Astrocyte (in vitro differentiated cells and primary cell): ENCODE data around the gene TMEM198. TPM values are rescaled to one million over a fixed set of nuclear protein-coding genes. Genes with fewer than 3 reads are reported as not detected.

ENCODE experiments used
- DNase-seq: peaks from one replicate; pipeline ENCODE4 v3.0.0-alpha.2; 2010; ENCODE audit warnings: low read depth
- FAIRE-seq: peaks from 2 replicates; lab custom pipeline; 2011; peaks lifted over from hg19 to GRCh38; lab: Jason Lieb, UNC
- H2AFZ ChIP-seq: 2 replicates; pipeline ENCODE4 v1.6.0; 2012; ENCODE audit warnings: low read depth, low read length, inconsistent platforms
- H3K27ac ChIP-seq: 2 replicates; pipeline ENCODE4 v1.5.1; 2011; ENCODE audit warnings: low read depth, low read length, inconsistent platforms
- H3K27me3 ChIP-seq: 2 replicates; pipeline ENCODE4 v1.6.0; 2011; ENCODE audit warnings: low read length, inconsistent platforms; ENCODE audit not compliant: insufficient read depth
- H3K36me3 ChIP-seq: 2 replicates; pipeline ENCODE4 v1.5.1; 2011; ENCODE audit warnings: low read length, inconsistent platforms; ENCODE audit not compliant: insufficient read depth
- H3K4me1 ChIP-seq: 2 replicates; pipeline ENCODE4 v1.5.1; 2011; ENCODE audit warnings: low read length, inconsistent platforms; ENCODE audit not compliant: insufficient read depth
- H3K4me2 ChIP-seq: 2 replicates; pipeline ENCODE4 v1.6.0; 2012; ENCODE audit warnings: low read length, inconsistent platforms
- H3K4me3 ChIP-seq: 2 replicates; pipeline ENCODE4 v1.5.1; 2011; ENCODE audit warnings: low read depth, mild to moderate bottlenecking, low read length, inconsistent platforms; ENCODE audit not compliant: insufficient read depth
- H3K79me2 ChIP-seq: 2 replicates; pipeline ENCODE4 v1.6.0; 2012; ENCODE audit warnings: mild to moderate bottlenecking, low read length, inconsistent platforms; ENCODE audit not compliant: insufficient read depth
- H3K9ac ChIP-seq: 2 replicates; pipeline ENCODE4 v1.6.0; 2012; ENCODE audit warnings: mild to moderate bottlenecking, low read length, inconsistent platforms
- H3K9me3 ChIP-seq: 2 replicates; pipeline ENCODE4 v1.5.1; 2012; ENCODE audit warnings: low read depth, mild to moderate bottlenecking, low read length, inconsistent platforms; ENCODE audit not compliant: insufficient read depth
- H4K20me1 ChIP-seq: 2 replicates; pipeline ENCODE4 v1.6.0; 2012; ENCODE audit warnings: low read length, inconsistent platforms; ENCODE audit not compliant: insufficient read depth
- H3K27ac Mint-ChIP-seq: one replicate; pipeline ENCODE4 v1.8.0; 2021; ENCODE audit warnings: mild to moderate bottlenecking, mixed read lengths; ENCODE audit not compliant: unreplicated experiment
- H3K27me3 Mint-ChIP-seq: one replicate; pipeline ENCODE4 v1.8.0; 2021; ENCODE audit warnings: low read depth, mixed read lengths; ENCODE audit not compliant: unreplicated experiment
- H3K36me3 Mint-ChIP-seq: one replicate; pipeline ENCODE4 v1.8.0; 2021; ENCODE audit warnings: low read depth, mixed read lengths; ENCODE audit not compliant: unreplicated experiment
- H3K4me1 Mint-ChIP-seq: one replicate; pipeline ENCODE4 v1.8.0; 2021; ENCODE audit warnings: low read depth, mixed read lengths; ENCODE audit not compliant: unreplicated experiment
- H3K4me3 Mint-ChIP-seq: one replicate; pipeline ENCODE4 v1.8.0; 2021; ENCODE audit warnings: mild to moderate bottlenecking, moderate library complexity, mixed read lengths; ENCODE audit not compliant: unreplicated experiment
- H3K9me3 Mint-ChIP-seq: one replicate; pipeline ENCODE4 v1.8.0; 2021; ENCODE audit warnings: mild to moderate bottlenecking, mixed read lengths; ENCODE audit not compliant: unreplicated experiment
- CTCF ChIP-seq: IDR thresholded peaks from 2 replicates; pipeline ENCODE4 v1.5.1; 2011; ENCODE audit warnings: low read depth, mild to moderate bottlenecking, inconsistent platforms, low read length, moderate library complexity; ENCODE audit not compliant: insufficient read depth
- EZH2 ChIP-seq: IDR thresholded peaks from 2 replicates; pipeline ENCODE4 v1.6.1; 2012; ENCODE audit warnings: mild to moderate bottlenecking, low read length, inconsistent platforms; ENCODE audit not compliant: insufficient read depth
- total RNA-seq: library from RNA; stranded (reverse); gene quantifications from 2 replicates; pipeline ENCODE4 v1.2.1, GENCODE V29; 2021

The TMEM198 gene
- total RNA-seq, 1 donor from 2014 or later: 3.8 TPM

DNA sequence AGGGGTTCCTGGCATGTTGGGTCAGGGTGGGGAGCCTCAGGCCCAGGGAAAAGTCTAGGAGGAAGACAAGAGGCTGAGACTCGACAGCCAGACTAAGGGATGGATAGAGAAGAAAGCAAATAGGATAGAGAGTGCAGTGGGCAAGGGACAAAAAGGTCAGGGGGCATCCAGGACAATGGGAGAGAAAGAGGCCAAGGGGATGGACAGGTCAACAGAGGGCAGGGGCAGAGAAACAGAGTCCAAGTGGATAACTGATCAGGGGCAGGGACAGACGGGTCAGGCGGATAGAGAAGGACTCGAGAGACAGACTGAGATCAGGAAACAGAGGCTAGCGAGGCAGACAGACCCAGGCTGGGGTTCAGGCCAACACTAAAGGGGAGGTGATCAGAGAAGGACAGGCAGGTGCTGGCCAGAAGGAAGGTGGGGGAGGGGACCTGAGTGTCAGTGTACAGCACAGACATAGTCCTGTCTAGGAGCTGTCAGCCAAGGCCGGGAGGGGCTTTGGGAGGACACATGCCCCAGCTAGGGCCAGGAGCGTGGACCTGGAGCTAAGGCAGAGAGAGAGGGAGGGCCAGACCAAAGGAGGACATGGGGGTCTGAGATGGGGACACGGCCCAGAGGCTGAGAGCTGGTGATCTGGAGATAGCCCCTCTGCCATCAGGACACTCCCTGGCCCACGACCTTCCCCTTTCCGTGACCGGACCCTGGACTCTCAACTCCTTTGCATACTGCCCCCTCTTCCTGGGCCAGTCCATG lies 17.3 kb upstream of the TMEM198 start:
- Histone ChIP-seq H3K27ac (no peak overlapping the region), H3K79me2 (no peaks in the 10 kb centered on the region), H4K20me1 (no peaks in the 10 kb centered on the region), H3K9me3 (no peaks in the 10 kb centered on the region), H3K9ac (no peak overlapping the region), H3K4me2 (no peak overlapping the region), H3K36me3 (no peaks in the 10 kb centered on the region), H3K4me1 (peaks cover 23% of the 10 kb centered on the region), H3K4me3 (no peak overlapping the region), H2AFZ (no peak overlapping the region), H3K27me3 (peaks cover 17% of the 10 kb centered on the region)
- Mint-ChIP-seq H3K9me3 (no peaks in the 10 kb centered on the region), H3K27me3 (peaks cover 60% of the 10 kb centered on the region), H3K27ac (peak overlapping the region; percentile 77), H3K4me3 (peak overlapping the region; percentile 67), H3K4me1 (peaks cover 15% of the 10 kb centered on the region), H3K36me3 (no peaks in the 10 kb centered on the region)
- FAIRE-seq (no peak), DNase-seq (no peak)
- no peak for TF ChIP-seq CTCF
- TF ChIP-seq EZH2: no peak

GRCh38 chr2:219527076-219527394 lies 16.8 kb upstream of the TMEM198 start:
- no peak for DNase-seq
- TF ChIP-seq EZH2 (no peak), CTCF (no peak)
- H4K20me1 ChIP-seq: no peaks in the 10 kb centered on the region
- H3K4me1 Mint-ChIP-seq: peaks cover 10% of the 10 kb centered on the region
- H2AFZ ChIP-seq: no peak overlapping the region
- no peaks in the 10 kb centered on the region for H3K79me2 ChIP-seq
- no peak for FAIRE-seq
- peaks cover 61% of the 10 kb centered on the region for H3K27me3 Mint-ChIP-seq
- peak overlapping the region; percentile 54 for H3K4me3 Mint-ChIP-seq
- H3K4me3 ChIP-seq: no peak overlapping the region
- H3K36me3 Mint-ChIP-seq: no peaks in the 10 kb centered on the region
- no peaks in the 10 kb centered on the region for H3K9me3 ChIP-seq
- no peaks in the 10 kb centered on the region for H3K9me3 Mint-ChIP-seq
- no peak overlapping the region for H3K4me2 ChIP-seq
- H3K36me3 ChIP-seq: no peaks in the 10 kb centered on the region
- peaks cover 18% of the 10 kb centered on the region for H3K4me1 ChIP-seq
- H3K27ac Mint-ChIP-seq: no peak overlapping the region
- H3K27ac ChIP-seq: no peak overlapping the region
- H3K27me3 ChIP-seq: peaks cover 17% of the 10 kb centered on the region
- no peak overlapping the region for H3K9ac ChIP-seq

DNA sequence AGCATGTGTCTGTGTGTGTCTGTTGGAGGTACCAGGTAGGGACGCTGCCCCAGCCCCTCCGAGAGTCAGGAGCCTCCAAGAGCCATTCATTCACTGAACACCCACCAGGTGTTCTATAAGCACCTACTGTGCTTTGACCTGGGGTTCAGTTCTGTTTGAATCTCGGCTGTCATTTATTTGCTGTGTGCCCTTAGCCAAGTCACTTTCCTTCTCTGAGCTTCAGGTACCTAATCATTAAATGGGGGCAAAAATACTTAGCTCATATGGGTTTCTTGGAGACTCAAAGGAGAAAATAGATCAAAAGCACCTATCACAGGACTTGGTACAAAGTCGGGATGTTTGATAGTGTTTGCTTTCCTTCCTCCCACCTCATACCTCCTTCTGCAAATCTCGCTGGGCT lies 16.4 kb upstream of the TMEM198 start:
- no peaks in the 10 kb centered on the region for H3K36me3 Mint-ChIP-seq
- FAIRE-seq: no peak
- Histone ChIP-seq H3K4me1 (peaks cover 15% of the 10 kb centered on the region), H3K4me3 (no peak overlapping the region), H3K36me3 (no peaks in the 10 kb centered on the region), H3K27me3 (peaks cover 17% of the 10 kb centered on the region), H2AFZ (no peak overlapping the region), H3K9me3 (no peaks in the 10 kb centered on the region), H4K20me1 (no peaks in the 10 kb centered on the region), H3K27ac (no peak overlapping the region), H3K9ac (no peak overlapping the region), H3K4me2 (no peak overlapping the region), H3K79me2 (no peaks in the 10 kb centered on the region)
- peaks cover 9% of the 10 kb centered on the region for H3K4me1 Mint-ChIP-seq
- H3K27me3 Mint-ChIP-seq: peaks cover 62% of the 10 kb centered on the region
- no peak for TF ChIP-seq CTCF
- no peaks in the 10 kb centered on the region for H3K9me3 Mint-ChIP-seq
- peak overlapping the region; percentile 54 for H3K4me3 Mint-ChIP-seq
- DNase-seq: no peak
- no peak overlapping the region for H3K27ac Mint-ChIP-seq
